Loucy (cell line): ENCODE results near the gene MIER3.

Experiments
- H2AFZ ChIP-seq: fragments of 200-600 bp; sonication (generic); 2 replicates; pipeline ENCODE4 v1.6.0; 2016; ENCODE audit warnings: antibody characterized with exemption, mild to moderate bottlenecking, low read length, moderate library complexity
- H3F3A ChIP-seq: fragments of 200-600 bp; 2 replicates; pipeline ENCODE4 v1.6.0; 2016; ENCODE audit warnings: antibody characterized with exemption, low read depth, mild to moderate bottlenecking
- H3K27me3 ChIP-seq: fragments of 200-600 bp; sonication (generic); 2 replicates; pipeline ENCODE4 v1.6.1; 2014; ENCODE audit warnings: low read length, mild to moderate bottlenecking; ENCODE audit not compliant: insufficient read depth, poor library complexity, severe bottlenecking
- H3K36me3 ChIP-seq: fragments of 200-600 bp; sonication (generic); 2 replicates; pipeline ENCODE4 v1.6.1; 2016; ENCODE audit warnings: low read length; ENCODE audit not compliant: insufficient read depth
- H3K4me1 ChIP-seq: fragments of 200-600 bp; sonication (generic); 2 replicates; pipeline ENCODE4 v1.5.1; 2014; ENCODE audit warnings: low read length, mild to moderate bottlenecking; ENCODE audit not compliant: insufficient read depth, poor library complexity, severe bottlenecking
- H3K4me2 ChIP-seq: fragments of 200-600 bp; sonication (generic); 2 replicates; pipeline ENCODE4 v1.6.0; 2014; ENCODE audit warnings: antibody characterized with exemption, low read length, low read depth, mild to moderate bottlenecking; ENCODE audit not compliant: poor library complexity, severe bottlenecking
- H3K4me3 ChIP-seq: fragments of 200-600 bp; sonication (generic); 2 replicates; pipeline ENCODE4 v1.5.1; 2014; ENCODE audit warnings: low read length, mild to moderate bottlenecking, mixed read lengths; ENCODE audit not compliant: poor library complexity, severe bottlenecking
- H3K79me2 ChIP-seq: fragments of 200-600 bp; sonication (generic); 2 replicates; pipeline ENCODE4 v1.6.1; 2014; ENCODE audit warnings: low read length; ENCODE audit not compliant: insufficient read depth
- H3K9ac ChIP-seq: fragments of 200-600 bp; sonication (generic); 2 replicates; pipeline ENCODE4 v1.6.0; 2014; ENCODE audit warnings: mild to moderate bottlenecking, low read depth, low read length, moderate library complexity; ENCODE audit not compliant: poor library complexity, severe bottlenecking
- H3K9me2 ChIP-seq: fragments of 200-600 bp; sonication (generic); replicated peaks from 2 replicates; pipeline ENCODE4 v1.6.1; 2016; ENCODE audit warnings: low read depth, low read length, mixed read lengths
- H3K9me3 ChIP-seq: fragments of 200-600 bp; sonication (generic); 2 replicates; pipeline ENCODE4 v1.6.1; 2014; ENCODE audit warnings: mild to moderate bottlenecking, antibody characterized with exemption, low read length, low read depth; ENCODE audit not compliant: insufficient read depth
- H4K20me1 ChIP-seq: fragments of 200-600 bp; sonication (generic); 2 replicates; pipeline ENCODE4 v1.6.0; 2014; ENCODE audit warnings: antibody characterized with exemption, low read length, mild to moderate bottlenecking; ENCODE audit not compliant: insufficient read depth, poor library complexity, severe bottlenecking
- EZH2phosphoT487 ChIP-seq: fragments of 200-600 bp; IDR thresholded peaks from 2 replicates; pipeline ENCODE4 v1.6.1; 2018; ENCODE audit warnings: antibody characterized with exemption, mild to moderate bottlenecking, moderate library complexity, borderline replicate concordance
- TF ChIP-seq, protein P1 (sequence below): fragments of 200-600 bp; sonication (generic); conservative IDR thresholded peaks from 2 replicates; pipeline ENCODE4 v1.5.1; 2014; ENCODE audit warnings: mild to moderate bottlenecking, antibody characterized with exemption, low read length

MIER3 gene

GRCh38 chr5:56963246-56963645, 11.3 kb upstream of the MIER3 start:
- Histone ChIP-seq H3F3A (no peaks in the 10 kb centered on the region), H3K4me1 (no peaks in the 10 kb centered on the region), H3K36me3 (no peaks in the 10 kb centered on the region), H3K4me3 (no peak overlapping the region), H3K9me2 (no peaks in the 10 kb centered on the region), H3K9me3 (no peaks in the 10 kb centered on the region), H4K20me1 (no peaks in the 10 kb centered on the region), H3K27me3 (no peaks in the 10 kb centered on the region), H3K4me2 (no peak overlapping the region), H3K79me2 (no peaks in the 10 kb centered on the region), H3K9ac (no peak overlapping the region), H2AFZ (no peak overlapping the region)
- no peak for TF ChIP-seq EZH2phosphoT487
- TF ChIP-seq, protein P1, sequence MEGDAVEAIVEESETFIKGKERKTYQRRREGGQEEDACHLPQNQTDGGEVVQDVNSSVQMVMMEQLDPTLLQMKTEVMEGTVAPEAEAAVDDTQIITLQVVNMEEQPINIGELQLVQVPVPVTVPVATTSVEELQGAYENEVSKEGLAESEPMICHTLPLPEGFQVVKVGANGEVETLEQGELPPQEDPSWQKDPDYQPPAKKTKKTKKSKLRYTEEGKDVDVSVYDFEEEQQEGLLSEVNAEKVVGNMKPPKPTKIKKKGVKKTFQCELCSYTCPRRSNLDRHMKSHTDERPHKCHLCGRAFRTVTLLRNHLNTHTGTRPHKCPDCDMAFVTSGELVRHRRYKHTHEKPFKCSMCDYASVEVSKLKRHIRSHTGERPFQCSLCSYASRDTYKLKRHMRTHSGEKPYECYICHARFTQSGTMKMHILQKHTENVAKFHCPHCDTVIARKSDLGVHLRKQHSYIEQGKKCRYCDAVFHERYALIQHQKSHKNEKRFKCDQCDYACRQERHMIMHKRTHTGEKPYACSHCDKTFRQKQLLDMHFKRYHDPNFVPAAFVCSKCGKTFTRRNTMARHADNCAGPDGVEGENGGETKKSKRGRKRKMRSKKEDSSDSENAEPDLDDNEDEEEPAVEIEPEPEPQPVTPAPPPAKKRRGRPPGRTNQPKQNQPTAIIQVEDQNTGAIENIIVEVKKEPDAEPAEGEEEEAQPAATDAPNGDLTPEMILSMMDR, result no peak

DNA sequence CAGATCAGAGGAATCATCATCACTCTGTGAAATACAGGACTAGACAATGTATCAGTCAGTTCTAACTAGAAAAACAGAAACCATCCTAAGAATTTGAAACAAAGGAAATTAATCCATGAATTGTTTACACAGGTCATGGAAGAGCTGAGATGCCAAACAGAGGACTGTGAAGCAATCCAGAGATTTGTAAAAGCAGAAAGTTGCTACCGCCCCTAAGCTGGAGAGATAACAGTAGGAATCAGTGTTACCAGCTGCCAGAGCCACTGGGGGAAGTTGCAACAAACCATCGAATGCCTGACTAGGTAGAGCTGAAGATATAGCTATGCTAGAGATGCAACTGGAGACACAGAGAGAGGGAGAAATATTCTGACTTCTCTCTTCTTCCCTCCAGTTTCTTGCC, 10.4 kb upstream of the MIER3 start:
- Histone ChIP-seq H4K20me1 (no peaks in the 10 kb centered on the region), H3K36me3 (no peaks in the 10 kb centered on the region), H3K79me2 (no peaks in the 10 kb centered on the region), H3K4me3 (no peak overlapping the region), H3K9ac (no peak overlapping the region), H3K4me1 (no peaks in the 10 kb centered on the region), H3K27me3 (no peaks in the 10 kb centered on the region), H3K9me2 (no peaks in the 10 kb centered on the region), H3K4me2 (no peak overlapping the region), H3F3A (no peaks in the 10 kb centered on the region), H3K9me3 (no peaks in the 10 kb centered on the region), H2AFZ (no peak overlapping the region)
- TF ChIP-seq, protein P1, result no peak
- TF ChIP-seq EZH2phosphoT487, result no peak

DNA sequence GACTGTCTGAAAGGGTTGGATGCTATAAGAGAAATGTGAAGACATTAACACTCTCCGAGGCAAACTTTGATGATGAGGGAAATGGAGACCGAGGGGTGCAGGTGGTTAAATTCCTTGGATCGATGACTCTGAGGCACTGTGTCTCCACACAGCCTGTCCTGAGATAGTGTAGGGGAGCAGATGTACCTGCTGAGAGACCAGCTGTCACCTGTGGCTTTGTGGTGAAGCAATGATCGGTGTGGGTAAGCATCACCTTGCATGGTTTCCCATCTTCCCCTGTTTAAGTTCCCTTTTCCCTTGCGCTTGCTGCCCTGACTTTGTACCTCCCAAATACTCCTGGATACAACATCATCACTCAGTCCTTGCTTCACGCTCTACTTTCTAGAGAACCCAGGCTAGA, 9.8 kb upstream of the MIER3 start:
- Histone ChIP-seq H3K4me3 (no peak overlapping the region), H4K20me1 (no peaks in the 10 kb centered on the region), H3K4me1 (no peaks in the 10 kb centered on the region), H3K9me2 (no peaks in the 10 kb centered on the region), H3F3A (no peaks in the 10 kb centered on the region), H3K9ac (no peak overlapping the region), H3K27me3 (no peaks in the 10 kb centered on the region), H3K4me2 (no peak overlapping the region), H2AFZ (no peak overlapping the region), H3K9me3 (no peaks in the 10 kb centered on the region), H3K36me3 (no peaks in the 10 kb centered on the region), H3K79me2 (no peaks in the 10 kb centered on the region)
- no peak for TF ChIP-seq EZH2phosphoT487
- TF ChIP-seq, protein P1, result no peak
